Measurements from ENCODE around the gene STIP1. TPM values are rescaled to one million over a fixed set of nuclear protein-coding genes. Genes with fewer than 3 reads are reported as not detected.

Gene STIP1
- total RNA-seq, 1 experiment from 2014 or later, result 336 TPM

DNA sequence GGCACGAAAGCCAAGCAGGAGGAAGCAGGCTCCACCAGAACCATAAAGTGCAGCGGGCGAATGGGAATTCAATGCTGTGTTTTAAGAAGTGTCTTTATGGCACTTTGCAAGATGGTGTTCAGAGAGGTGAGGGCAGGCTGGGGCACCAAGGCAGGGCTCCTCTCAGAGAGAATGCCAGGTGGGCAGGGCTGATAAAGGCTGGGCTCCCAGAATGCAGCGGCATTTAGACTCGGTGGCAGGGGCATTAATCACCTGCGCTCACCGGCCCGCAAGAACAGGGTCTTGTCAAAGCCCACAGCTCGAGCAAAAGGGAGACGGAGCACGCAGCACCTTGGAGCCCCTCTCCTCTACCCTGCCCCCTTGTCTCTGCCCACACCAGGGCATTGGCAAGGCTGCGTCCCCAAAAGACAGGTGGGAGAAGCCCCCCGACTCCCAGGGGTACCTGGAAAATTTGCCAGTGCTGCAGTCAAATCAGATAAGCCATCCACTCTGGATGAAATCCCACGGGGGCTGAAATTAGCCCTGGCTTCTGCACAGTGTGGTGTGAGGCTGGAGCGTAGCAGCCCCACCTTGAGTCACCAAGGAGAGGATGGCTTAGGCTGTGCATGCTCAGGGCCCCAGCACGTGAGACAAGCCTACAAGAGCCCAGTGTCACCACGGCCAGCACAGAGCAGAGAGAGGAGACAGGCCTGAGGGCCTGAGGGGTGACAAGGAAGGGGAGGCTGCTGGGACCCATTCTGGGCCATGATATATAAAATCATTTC is 28.2 kb upstream of the STIP1 start:
- CTCF ChIA-PET, result no interaction called here

More for the DNA sequence above, 28.2 kb upstream of the STIP1 start:
- Histone ChIP-seq H3K4me2 (ENCODE audit: low read length) (no peak overlapping the region), H3K27me3 (ENCODE audit: insufficient read depth, low read length) (no peaks in the 10 kb centered on the region), H3K27ac (ENCODE audit: low read depth, low read length) (no peak overlapping the region), H3K79me2 (ENCODE audit: insufficient read depth, low read length) (peaks cover 19% of the 10 kb centered on the region), H4K20me1 (ENCODE audit: insufficient read depth) (no peaks in the 10 kb centered on the region), H3K4me1 (ENCODE audit: control insufficient read depth in 1 of 2, insufficient read depth in 2 of 2, low read length in 2 of 2) (peaks cover 0 to 5% of the 10 kb centered on the region in 2 experiments; a peak in 2 of 4 replicates), H2AFZ (ENCODE audit: low read depth, low read length, poor library complexity, severe bottlenecking) (no peak overlapping the region), H3K9ac (ENCODE audit: low read length) (no peak overlapping the region), H3K4me3 (replicated peaks in 1 of 2; ENCODE audit: low read depth in 1 of 2, low read length in 2 of 2) (no peak overlapping the region), H3K9me2 (ENCODE audit: insufficient read depth) (no peaks in the 10 kb centered on the region), H3K36me3 (ENCODE audit: control insufficient read depth in 1 of 2, insufficient read depth in 2 of 2, low read length in 2 of 2) (no peaks in the 10 kb centered on the region), H3K9me3 (ENCODE audit: control insufficient read depth in 1 of 2, insufficient read depth in 1 of 2, low read depth in 1 of 2, low read length in 2 of 2) (no peaks in the 10 kb centered on the region)
- DNase-seq (ENCODE audit: low read depth, low spot score), result no peak
- BruUV-seq (replicated peaks), result no TSS peak
- ATAC-seq, result no peak
- POLR2A ChIA-PET, result no interaction called here
- TF ChIP-seq EGR1 (IDR thresholded peaks at IDR 0.05; ENCODE audit: low read depth) (no peak), TCF7L2 (IDR thresholded peaks at IDR 0.05; ENCODE audit: borderline replicate concordance, extremely low read depth, insufficient read depth, insufficient read length) (no peak), CBX3 (IDR thresholded peaks at IDR 0.05; ENCODE audit: low read depth) (no peak), POLR2A (IDR thresholded peaks at IDR 0.05; ENCODE audit: borderline replicate concordance, extremely low read depth, insufficient read depth, insufficient read length) (no peak), FOSL1 (IDR thresholded peaks at IDR 0.05; ENCODE audit: low read depth) (no peak)
- TF ChIP-seq, protein P1, sequence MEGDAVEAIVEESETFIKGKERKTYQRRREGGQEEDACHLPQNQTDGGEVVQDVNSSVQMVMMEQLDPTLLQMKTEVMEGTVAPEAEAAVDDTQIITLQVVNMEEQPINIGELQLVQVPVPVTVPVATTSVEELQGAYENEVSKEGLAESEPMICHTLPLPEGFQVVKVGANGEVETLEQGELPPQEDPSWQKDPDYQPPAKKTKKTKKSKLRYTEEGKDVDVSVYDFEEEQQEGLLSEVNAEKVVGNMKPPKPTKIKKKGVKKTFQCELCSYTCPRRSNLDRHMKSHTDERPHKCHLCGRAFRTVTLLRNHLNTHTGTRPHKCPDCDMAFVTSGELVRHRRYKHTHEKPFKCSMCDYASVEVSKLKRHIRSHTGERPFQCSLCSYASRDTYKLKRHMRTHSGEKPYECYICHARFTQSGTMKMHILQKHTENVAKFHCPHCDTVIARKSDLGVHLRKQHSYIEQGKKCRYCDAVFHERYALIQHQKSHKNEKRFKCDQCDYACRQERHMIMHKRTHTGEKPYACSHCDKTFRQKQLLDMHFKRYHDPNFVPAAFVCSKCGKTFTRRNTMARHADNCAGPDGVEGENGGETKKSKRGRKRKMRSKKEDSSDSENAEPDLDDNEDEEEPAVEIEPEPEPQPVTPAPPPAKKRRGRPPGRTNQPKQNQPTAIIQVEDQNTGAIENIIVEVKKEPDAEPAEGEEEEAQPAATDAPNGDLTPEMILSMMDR (IDR thresholded peaks at IDR 0.05 in 2 of 3, conservative IDR thresholded peaks at IDR 0.05 in 1 of 3; ENCODE audit: borderline replicate concordance in 1 of 3, insufficient read depth in 1 of 3, low read depth in 2 of 3, low read length in 2 of 3), result no peak
- TF ChIP-seq, protein P2, sequence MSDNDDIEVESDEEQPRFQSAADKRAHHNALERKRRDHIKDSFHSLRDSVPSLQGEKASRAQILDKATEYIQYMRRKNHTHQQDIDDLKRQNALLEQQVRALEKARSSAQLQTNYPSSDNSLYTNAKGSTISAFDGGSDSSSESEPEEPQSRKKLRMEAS (IDR thresholded peaks at IDR 0.05), result no peak
- RAD21 ChIA-PET (ENCODE audit: low non-redundant PET in 1 of 2, low total read pairs in 2 of 2, uncharacterized antibody in 2 of 2, unreplicated experiment in 2 of 2), result no interaction called here
- intact Hi-C loops (cut with micrococcal nuclease), result no loop called here

Data from HCT116 (cell line).